B cell (primary cell): ENCODE measurements around the gene HIGD2A. TPM values are rescaled to one million over a fixed set of nuclear protein-coding genes. Genes with fewer than 3 reads are reported as not detected.

ENCODE experiments used
- ATAC-seq: fragments of 200-7000 bp; cut with Tn5 transposase; one replicate; pipeline ENCODE4 v1.10.0; 2021; ENCODE audit warnings: low read depth, mild to moderate bottlenecking, moderate number of reproducible peaks, moderate library complexity
- CTCF ChIA-PET: fragments of 350-600 bp; sonication (Branson Sonifier 250); formaldehyde crosslinking; loops from one replicate; lab custom pipeline; 2021; ENCODE audit warnings: antibody characterized with exemption, inconsistent platforms; lab: Charles Lee
- POLR2A ChIA-PET: fragments of 350-600 bp; sonication (Branson Sonifier 250); formaldehyde crosslinking; loops from one replicate; lab custom pipeline; 2021; ENCODE audit warnings: antibody characterized with exemption; lab: Charles Lee
- DNase-seq: peaks from one replicate; pipeline ENCODE4 v3.0.0; 2013
- H2AFZ ChIP-seq: 2 replicates; pipeline ENCODE4 v1.6.1; 2012; ENCODE audit warnings: mild to moderate bottlenecking, low read depth, low read length; ENCODE audit not compliant: insufficient read depth, poor library complexity, severe bottlenecking
- H3K27ac ChIP-seq, 2 donors: 1 replicate in 1 of 2; 2 replicates in 1 of 2; pipeline ENCODE4 v1.5.1; 2012 to 2013; ENCODE audit warnings: low read length in 2 of 2, mild to moderate bottlenecking in 2 of 2, moderate library complexity in 1 of 2
- H3K27me3 ChIP-seq, 4 experiments: fragments of 200-600 bp in 1 of 4; sonication (generic) in 1 of 4; replicated peaks in 1 of 4; 1 replicate in 2 of 4; 2 replicates in 2 of 4; pipeline versions ENCODE4 v1.6.1 to v1.7.0; 2013 to 2016; ENCODE audit warnings: low read length in 3 of 4, mild to moderate bottlenecking in 2 of 4, mixed read lengths in 1 of 4, moderate library complexity in 1 of 4; ENCODE audit not compliant: insufficient read depth in 4 of 4, control insufficient read depth in 3 of 4; ENCODE audit errors: control extremely low read depth in 1 of 4
- H3K36me3 ChIP-seq, 2 experiments: replicated peaks in 1 of 2; 1 replicate in 1 of 2; 2 replicates in 1 of 2; pipeline versions ENCODE4 v1.6.1 to v1.7.1; 2013; ENCODE audit warnings: low read length in 1 of 2; ENCODE audit not compliant: insufficient read depth in 2 of 2, control insufficient read depth in 1 of 2; ENCODE audit errors: control extremely low read depth in 1 of 2, extremely low read depth in 1 of 2
- H3K4me1 ChIP-seq, 2 donors: fragments of 200-600 bp in 1 of 2; sonication (generic) in 1 of 2; 1 replicate in 1 of 2; 2 replicates in 1 of 2; pipeline versions ENCODE4 v1.5.1 to v1.6.1; 2013 to 2017; ENCODE audit warnings: low read length in 2 of 2; ENCODE audit not compliant: control insufficient read depth in 2 of 2, insufficient read depth in 2 of 2
- H3K4me2 ChIP-seq: replicated peaks from 2 replicates; pipeline ENCODE3; 2012; ENCODE audit warnings: mild to moderate bottlenecking, low read depth, low read length; ENCODE audit not compliant: poor library complexity, severe bottlenecking
- H3K4me3 ChIP-seq, 5 experiments: fragments of 200-600 bp in 1 of 5; sonication (generic) in 1 of 5; 1 replicate in 3 of 5; 2 replicates in 2 of 5; pipeline versions ENCODE4 v1.5.1 to v1.7.0; 2011 to 2016; ENCODE audit warnings: low read length in 4 of 5, mild to moderate bottlenecking in 4 of 5, low read depth in 2 of 5, control low read depth in 1 of 5, moderate library complexity in 1 of 5; ENCODE audit not compliant: insufficient read depth in 1 of 5; ENCODE audit errors: control extremely low read depth in 1 of 5, extremely low read depth in 1 of 5
- H3K79me2 ChIP-seq: fragments of 200-600 bp; sonication (generic); one replicate; pipeline ENCODE4 v1.6.0; 2016; ENCODE audit warnings: low read length; ENCODE audit not compliant: control insufficient read depth, insufficient read depth
- H3K9ac ChIP-seq: fragments of 200-600 bp; sonication (generic); 2 replicates; pipeline ENCODE4 v1.6.1; 2017; ENCODE audit warnings: mild to moderate bottlenecking, low read length, moderate library complexity
- H3K9me3 ChIP-seq, 3 donors: one replicate each; pipeline versions ENCODE4 v1.6.1 to v1.7.1; 2013; ENCODE audit warnings: low read length in 2 of 3; ENCODE audit not compliant: control insufficient read depth in 2 of 3, insufficient read depth in 1 of 3; ENCODE audit errors: control extremely low read depth in 1 of 3
- H4K20me1 ChIP-seq: 2 replicates; pipeline ENCODE4 v1.6.0; 2012; ENCODE audit warnings: mild to moderate bottlenecking, low read length; ENCODE audit not compliant: insufficient read depth, control insufficient read depth, poor library complexity, severe bottlenecking
- H3K27ac Mint-ChIP-seq: one replicate; pipeline ENCODE4 v1.8.0; 2021; ENCODE audit warnings: mixed read lengths
- H3K27me3 Mint-ChIP-seq: one replicate; pipeline ENCODE4 v1.8.0; 2021; ENCODE audit warnings: mixed read lengths
- H3K4me1 Mint-ChIP-seq: one replicate; pipeline ENCODE4 v1.8.0; 2021; ENCODE audit warnings: mixed read lengths
- H3K4me3 Mint-ChIP-seq: one replicate; pipeline ENCODE4 v1.8.0; 2021; ENCODE audit warnings: mixed read lengths
- H3K9me3 Mint-ChIP-seq: one replicate; pipeline ENCODE4 v1.8.0; 2022; ENCODE audit warnings: mixed read lengths; ENCODE audit not compliant: insufficient read depth
- EZH2 ChIP-seq: IDR thresholded peaks from 2 replicates; pipeline ENCODE4 v1.6.1; 2012; ENCODE audit warnings: borderline replicate concordance, low read depth, mild to moderate bottlenecking, moderate library complexity, low read length; ENCODE audit not compliant: insufficient read depth, poor library complexity, severe bottlenecking
- WGBS: methylation state at CpG from one replicate; pipeline ENCODE4 v1.1.5; 2013; ENCODE audit warnings: missing lambda C conversion rate; ENCODE audit not compliant: insufficient coverage; 5-methylcytosine and 5-hydroxymethylcytosine counted together
- intact Hi-C: fragments of 100-400 bp; cut with micrococcal nuclease; formaldehyde crosslinking; loops from one replicate; pipeline ENCODE4 v1.10.0; 2022
- polyA plus RNA-seq: library from polyadenylated mRNA; depleted of rRNA; stranded (reverse); fragments of >200 nt; gene quantifications from 2 replicates; pipeline ENCODE4 v1.2.3, GENCODE V29; 2012
- total RNA-seq, 2 donors: library from RNA; stranded (reverse); fragments of 120-200 nt in 1 of 2; gene quantifications; 1 replicate in 1 of 2; 2 replicates in 1 of 2; pipeline versions ENCODE4 v1.2.3 to v1.2.4, GENCODE V29; 2013 to 2022
- TF ChIP-seq, protein P1 (sequence below): fragments of 200-600 bp; IDR thresholded peaks from one replicate; pipeline ENCODE4 v1.8.0; 2022; ENCODE audit warnings: antibody characterized with exemption, mild to moderate bottlenecking

HIGD2A gene
- total and polyA plus RNA-seq, 2 donors (not counting 1 experiment from before 2014, with no cell fraction given): 80.1 to 212 TPM

DNA sequence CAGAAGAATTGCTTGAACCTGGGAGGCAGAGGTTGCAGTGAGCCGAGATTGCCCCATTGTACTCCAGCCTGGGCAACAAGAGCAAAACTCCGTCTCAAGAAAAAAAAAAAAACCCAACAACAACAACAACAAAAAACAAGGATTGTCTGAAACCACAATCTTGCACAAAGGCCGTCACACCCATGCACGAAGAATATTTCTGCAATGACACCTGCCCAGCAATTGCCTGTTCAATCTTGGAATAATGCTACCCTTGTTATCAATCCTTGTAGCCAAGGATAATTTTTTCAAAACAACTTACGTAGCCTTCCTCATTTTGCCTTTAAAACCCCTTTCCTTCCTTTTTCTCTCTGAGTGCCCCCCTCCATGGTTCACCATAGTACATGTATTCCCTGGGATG, 31.5 kb downstream of the HIGD2A start:
- POLR2A ChIA-PET: interaction anchor here (0.5 kb wide), 1 partner anchor 117 kb away, joined by 3 read pairs; the partner anchor contains the start of gene RNF44
- H3K4me2 ChIP-seq: no peak overlapping the region
- H3K4me3 Mint-ChIP-seq: no peak overlapping the region
- H3K4me1 ChIP-seq: peaks cover 14 to 17% of the 10 kb centered on the region in 2 donors
- peaks cover 15% of the 10 kb centered on the region for H3K27me3 Mint-ChIP-seq
- DNase-seq: no peak
- no peak overlapping the region for H2AFZ ChIP-seq
- H4K20me1 ChIP-seq: no peaks in the 10 kb centered on the region
- peaks cover 24% of the 10 kb centered on the region for H3K79me2 ChIP-seq
- H3K36me3 ChIP-seq: no peaks in the 10 kb centered on the region
- 92% methylated on average over 3 of the region's 5 CpGs for WGBS
- no peak for ATAC-seq
- no peak overlapping the region for H3K4me3 ChIP-seq
- intact Hi-C loops: no loop called here
- CTCF ChIA-PET: no interaction called here
- H3K9me3 Mint-ChIP-seq: no peaks in the 10 kb centered on the region
- H3K9me3 ChIP-seq: no peaks in the 10 kb centered on the region
- H3K27ac Mint-ChIP-seq: no peak overlapping the region
- peaks cover 14% of the 10 kb centered on the region for H3K4me1 Mint-ChIP-seq
- no peak overlapping the region for H3K9ac ChIP-seq
- no peak overlapping the region for H3K27ac ChIP-seq
- TF ChIP-seq, protein P1, sequence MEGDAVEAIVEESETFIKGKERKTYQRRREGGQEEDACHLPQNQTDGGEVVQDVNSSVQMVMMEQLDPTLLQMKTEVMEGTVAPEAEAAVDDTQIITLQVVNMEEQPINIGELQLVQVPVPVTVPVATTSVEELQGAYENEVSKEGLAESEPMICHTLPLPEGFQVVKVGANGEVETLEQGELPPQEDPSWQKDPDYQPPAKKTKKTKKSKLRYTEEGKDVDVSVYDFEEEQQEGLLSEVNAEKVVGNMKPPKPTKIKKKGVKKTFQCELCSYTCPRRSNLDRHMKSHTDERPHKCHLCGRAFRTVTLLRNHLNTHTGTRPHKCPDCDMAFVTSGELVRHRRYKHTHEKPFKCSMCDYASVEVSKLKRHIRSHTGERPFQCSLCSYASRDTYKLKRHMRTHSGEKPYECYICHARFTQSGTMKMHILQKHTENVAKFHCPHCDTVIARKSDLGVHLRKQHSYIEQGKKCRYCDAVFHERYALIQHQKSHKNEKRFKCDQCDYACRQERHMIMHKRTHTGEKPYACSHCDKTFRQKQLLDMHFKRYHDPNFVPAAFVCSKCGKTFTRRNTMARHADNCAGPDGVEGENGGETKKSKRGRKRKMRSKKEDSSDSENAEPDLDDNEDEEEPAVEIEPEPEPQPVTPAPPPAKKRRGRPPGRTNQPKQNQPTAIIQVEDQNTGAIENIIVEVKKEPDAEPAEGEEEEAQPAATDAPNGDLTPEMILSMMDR: no peak
- TF ChIP-seq EZH2: no peak
- H3K27me3 ChIP-seq: no peaks in the 10 kb centered on the region

DNA sequence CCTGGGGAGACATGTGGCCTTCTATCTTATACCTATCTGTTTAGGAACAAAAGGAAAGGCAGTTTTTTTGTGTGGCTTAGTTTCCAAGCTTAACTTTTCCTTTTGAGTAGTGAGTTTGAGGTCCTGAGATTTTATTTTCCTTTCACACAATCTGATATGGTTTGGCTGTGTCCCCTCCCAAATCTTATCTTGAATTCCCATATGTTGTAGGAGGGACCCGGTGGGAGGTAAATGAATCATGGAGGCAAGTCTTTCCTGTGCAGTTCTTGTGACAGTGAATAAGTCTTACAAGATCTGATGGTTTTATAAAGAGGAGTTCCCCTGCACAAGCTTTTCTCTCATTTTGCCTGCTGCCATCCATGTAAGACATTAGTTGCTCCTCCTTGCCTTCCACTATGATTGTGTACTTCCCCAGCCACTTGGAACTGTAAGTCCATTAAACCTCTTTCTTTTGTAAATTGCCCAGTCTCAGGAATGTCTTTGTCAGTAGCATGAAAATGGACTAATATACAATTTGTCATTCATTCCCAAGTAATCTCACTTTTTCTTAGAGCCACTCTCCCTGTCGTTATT, 32.5 kb downstream of the HIGD2A start:
- no peak overlapping the region for H3K9ac ChIP-seq
- ChIA-PET CTCF (no interaction called here), POLR2A (interaction anchor here (0.7 kb wide), 1 partner anchor 35 kb away, joined by 6 read pairs; no protein-coding TSS in a partner anchor)
- Mint-ChIP-seq H3K9me3 (no peaks in the 10 kb centered on the region), H3K4me3 (no peak overlapping the region), H3K27ac (no peak overlapping the region), H3K4me1 (peaks cover 8% of the 10 kb centered on the region), H3K27me3 (peaks cover 15% of the 10 kb centered on the region)
- H3K27me3 ChIP-seq: no peaks in the 10 kb centered on the region
- no peak overlapping the region for H3K4me2 ChIP-seq
- H3K27ac ChIP-seq: no peak overlapping the region
- no peaks in the 10 kb centered on the region for H4K20me1 ChIP-seq
- peaks cover 18% of the 10 kb centered on the region for H3K79me2 ChIP-seq
- ATAC-seq (no peak), DNase-seq (no peak)
- H3K4me1 ChIP-seq: peaks cover 7 to 8% of the 10 kb centered on the region in 2 donors
- no CpG with 5 or more reads among the region's 2 CpGs for WGBS
- intact Hi-C loops: no loop called here
- no peak overlapping the region for H2AFZ ChIP-seq
- no peak overlapping the region for H3K4me3 ChIP-seq
- no peaks in the 10 kb centered on the region for H3K36me3 ChIP-seq
- H3K9me3 ChIP-seq: peaks cover 0 to 3% (median 0%) of the 10 kb centered on the region in 3 donors
- no peak for TF ChIP-seq EZH2
- TF ChIP-seq, protein P1: no peak
